ENCODE results near the gene GNB4. TPM values are rescaled to one million over a fixed set of nuclear protein-coding genes. Genes with fewer than 3 reads are reported as not detected.

GNB4 gene
- total and polyA plus RNA-seq, 2 of the 8 experiments (the other 6 are each of a cell fraction or from before 2014, with no cell fraction given): 13.4 to 29.2 TPM

DNA sequence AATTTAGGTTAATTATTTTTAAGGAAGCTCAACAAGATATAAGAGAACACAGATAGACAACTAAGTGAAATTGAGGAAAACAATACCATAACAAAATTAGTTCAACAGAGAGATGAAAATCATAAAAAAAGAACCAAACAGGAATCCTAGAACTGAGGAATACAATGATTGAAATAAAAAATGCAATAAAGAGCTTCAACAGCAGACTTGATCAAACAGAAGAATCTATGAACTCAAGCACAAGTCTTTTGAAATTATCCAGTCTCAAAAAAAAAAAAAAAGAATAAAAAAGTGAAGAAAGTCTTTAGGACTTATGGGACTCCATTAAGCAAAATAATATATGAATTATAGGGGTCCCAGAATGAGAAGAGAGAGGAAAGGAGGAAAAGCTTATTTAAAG, 42.0 kb upstream of the GNB4 start:
- H2BK120ac ChIP-seq (replicated peaks; ENCODE audit: low read depth, low read length): no peak overlapping the region
- no peak overlapping the region for H3K23ac ChIP-seq (ENCODE audit: insufficient read length)
- no peak overlapping the region for H2AK5ac ChIP-seq (ENCODE audit: low read depth, low read length)
- no peak overlapping the region for H2BK15ac ChIP-seq (ENCODE audit: low read length)
- no peak overlapping the region for H4K8ac ChIP-seq (ENCODE audit: extremely low read depth, insufficient read depth, low read length)
- no peaks in the 10 kb centered on the region for H3K23me2 ChIP-seq (ENCODE audit: low read depth, low read length)
- no peak overlapping the region for H3K4me3 ChIP-seq (ENCODE audit: extremely low read depth in 1 of 4, insufficient read depth in 2 of 4, low read depth in 3 of 4, low read length in 4 of 4)
- H2BK5ac ChIP-seq (ENCODE audit: low read depth, low read length): no peak overlapping the region
- FAIRE-seq (no peak), DNase-seq (ENCODE audit: low read depth in 1 of 2, low spot score in 2 of 2) (no peak)
- no peaks in the 10 kb centered on the region for H3K79me1 ChIP-seq (ENCODE audit: low read depth, low read length)
- H3K14ac ChIP-seq (ENCODE audit: insufficient read length): no peak overlapping the region
- no peak overlapping the region for H2AFZ ChIP-seq (ENCODE audit: low read length)
- H4K20me1 ChIP-seq (replicated peaks in 1 of 2; ENCODE audit: control insufficient read depth in 1 of 2, insufficient read depth in 2 of 2, low read length in 2 of 2): no peaks in the 10 kb centered on the region
- no peak overlapping the region for H3K4ac ChIP-seq (replicated peaks; ENCODE audit: insufficient read length, low read depth, low read length)
- no peak overlapping the region for H3K9ac ChIP-seq (replicated peaks in 1 of 4; ENCODE audit: extremely low read depth in 1 of 4, low read depth in 3 of 4, low read length in 3 of 4)
- H3K56ac ChIP-seq (replicated peaks; ENCODE audit: insufficient read length, low read depth, low read length): no peak overlapping the region
- ChIA-PET CTCF (ENCODE audit: partially characterized antibody) (interaction anchor here (0.7 to 1.1 kb wide), 2 partner anchors 11 to 472 kb away, joined by 3 to 4 read pairs; no protein-coding TSS in a partner anchor), POLR2A (ENCODE audit: partially characterized antibody) (no interaction called here)
- H2BK12ac ChIP-seq (ENCODE audit: low read depth, low read length): no peak overlapping the region
- no peak overlapping the region for H4K91ac ChIP-seq (replicated peaks; ENCODE audit: insufficient read length, low read length)
- H3K27me3 ChIP-seq (replicated peaks in 1 of 4; ENCODE audit: control insufficient read depth in 3 of 4, extremely low read depth in 1 of 4, insufficient read depth in 3 of 4, low read length in 3 of 4): no peaks in the 10 kb centered on the region
- H3K36me3 ChIP-seq (ENCODE audit: control insufficient read depth in 2 of 4, insufficient read depth in 4 of 4, low read length in 3 of 4): no peaks in the 10 kb centered on the region
- no peak overlapping the region for H3K27ac ChIP-seq (ENCODE audit: low read depth, low read length)
- peaks cover 3 to 9% of the 10 kb centered on the region in 2 experiments; a peak in 2 of 4 replicates for H3K9me3 ChIP-seq (ENCODE audit: insufficient read depth in 2 of 2, low read depth in 1 of 2, low read length in 1 of 2)
- H3K4me1 ChIP-seq (replicated peaks in 1 of 4; ENCODE audit: control insufficient read depth in 3 of 4, insufficient read depth in 4 of 4, low read length in 3 of 4): no peaks in the 10 kb centered on the region
- H4K5ac ChIP-seq (ENCODE audit: insufficient read length, low read depth, low read length): no peak overlapping the region
- no peaks in the 10 kb centered on the region for H3K79me2 ChIP-seq (ENCODE audit: control insufficient read depth in 1 of 2, insufficient read depth in 2 of 2, low read length in 2 of 2)
- TF ChIP-seq, protein P1, sequence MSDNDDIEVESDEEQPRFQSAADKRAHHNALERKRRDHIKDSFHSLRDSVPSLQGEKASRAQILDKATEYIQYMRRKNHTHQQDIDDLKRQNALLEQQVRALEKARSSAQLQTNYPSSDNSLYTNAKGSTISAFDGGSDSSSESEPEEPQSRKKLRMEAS (IDR thresholded peaks at IDR 0.05): no peak
- TF ChIP-seq SP1 (IDR thresholded peaks at IDR 0.05; ENCODE audit: low read depth, low read length) (no peak), TEAD4 (IDR thresholded peaks at IDR 0.05; ENCODE audit: low read depth, low read length) (no peak), CREB1 (IDR thresholded peaks at IDR 0.05) (no peak), RAD21 (IDR thresholded peaks at IDR 0.05 in 1 of 2, conservative IDR thresholded peaks at IDR 0.05 in 1 of 2; ENCODE audit: low read depth in 2 of 2, low read length in 2 of 2) (no peak)
- TF ChIP-seq, protein P2, sequence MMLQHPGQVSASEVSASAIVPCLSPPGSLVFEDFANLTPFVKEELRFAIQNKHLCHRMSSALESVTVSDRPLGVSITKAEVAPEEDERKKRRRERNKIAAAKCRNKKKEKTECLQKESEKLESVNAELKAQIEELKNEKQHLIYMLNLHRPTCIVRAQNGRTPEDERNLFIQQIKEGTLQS (IDR thresholded peaks at IDR 0.05; ENCODE audit: insufficient read depth, low read depth, low read length): no peak
- H3K4me2 ChIP-seq (ENCODE audit: insufficient read depth in 1 of 2, low read depth in 2 of 2, low read length in 2 of 2): no peak overlapping the region
- H2BK20ac ChIP-seq (ENCODE audit: low read length): no peak overlapping the region
- H3K18ac ChIP-seq (ENCODE audit: extremely low read depth, low read length): no peak overlapping the region

Measured in H1 (cell line).